ENCODE measurements around the gene CTNNBIP1. TPM values are rescaled to one million over a fixed set of nuclear protein-coding genes. Genes with fewer than 3 reads are reported as not detected.
"Not testable (repeated sequence)": the region's sequence is repeated elsewhere in the genome, so short reads cannot be mapped to it uniquely, and the experiment has no call there.

The CTNNBIP1 gene
- total RNA-seq, 1 experiment from 2014 or later = 17.1 TPM

- CTCF ChIA-PET = no interaction called here
- Mint-ChIP-seq H3K27me3 (ENCODE audit: insufficient read depth, unreplicated experiment) (no peaks in the 10 kb centered on the region), H3K4me3 (ENCODE audit: unreplicated experiment) (no peak overlapping the region), H3K27ac (ENCODE audit: unreplicated experiment) (no peak overlapping the region), H3K4me1 (ENCODE audit: low read depth, unreplicated experiment) (peaks cover 6% of the 10 kb centered on the region), H3K9me3 (ENCODE audit: unreplicated experiment) (no peaks in the 10 kb centered on the region), H3K36me3 (ENCODE audit: insufficient read depth, unreplicated experiment) (peaks cover 6% of the 10 kb centered on the region)
- Histone ChIP-seq H3K27me3 (replicated peaks; ENCODE audit: control insufficient read depth, insufficient read depth, low read length) (no peaks in the 10 kb centered on the region), H3K4me1 (peaks cover 7% of the 10 kb centered on the region; the same call in 1 of the 2 replicates), H3K4me3 (ENCODE audit: low read depth, low read length) (no peak overlapping the region), H3K36me3 (ENCODE audit: control insufficient read depth, insufficient read depth, low read length) (no peaks in the 10 kb centered on the region), H3K9me3 (no peaks in the 10 kb centered on the region)
- POLR2A ChIA-PET = no interaction called here
- TF ChIP-seq CTCF (IDR thresholded peaks at IDR 0.05; ENCODE audit: insufficient read depth in 1 of 2, low read depth in 1 of 2, low read length in 1 of 2, severe bottlenecking in 1 of 2, unreplicated experiment in 1 of 2) = no peak
- intact Hi-C loops (cut with micrococcal nuclease; ENCODE audit: unreplicated experiment) = no loop called here
- DNase-seq = no peak
- BruUV-seq (replicated peaks) = no TSS peak
These were observed 102.5 kb downstream of the CTNNBIP1 start for GRCh38 chr1:9807541-9807940.

GRCh38 chr1:9805972-9806371 is 104.1 kb downstream of the CTNNBIP1 start:
- H3K4me3 Mint-ChIP-seq (ENCODE audit: unreplicated experiment); H3K9me3 ChIP-seq; CTCF ChIA-PET; H3K9me3 Mint-ChIP-seq (ENCODE audit: unreplicated experiment); H3K4me1 Mint-ChIP-seq (ENCODE audit: low read depth, unreplicated experiment); H3K4me1 ChIP-seq; POLR2A ChIA-PET; H3K27ac Mint-ChIP-seq (ENCODE audit: unreplicated experiment); H3K4me3 ChIP-seq (ENCODE audit: low read depth, low read length); BruUV-seq (replicated peaks); H3K27me3 Mint-ChIP-seq (ENCODE audit: insufficient read depth, unreplicated experiment); intact Hi-C loops (cut with micrococcal nuclease; ENCODE audit: unreplicated experiment); H3K36me3 ChIP-seq (ENCODE audit: control insufficient read depth, insufficient read depth, low read length); H3K27me3 ChIP-seq (replicated peaks; ENCODE audit: control insufficient read depth, insufficient read depth, low read length); H3K36me3 Mint-ChIP-seq (ENCODE audit: insufficient read depth, unreplicated experiment); DNase-seq: not testable (repeated sequence)

- peaks cover 7% of the 10 kb centered on the region; the same call in 1 of the 2 replicates for H3K4me1 ChIP-seq
- intact Hi-C loops (cut with micrococcal nuclease; ENCODE audit: unreplicated experiment) = no loop called here
- ChIA-PET POLR2A (no interaction called here), CTCF (no interaction called here)
- H3K4me3 Mint-ChIP-seq (ENCODE audit: unreplicated experiment) = no peak overlapping the region
- TF ChIP-seq CTCF (IDR thresholded peaks at IDR 0.05; ENCODE audit: insufficient read depth in 1 of 2, low read depth in 1 of 2, low read length in 1 of 2, severe bottlenecking in 1 of 2, unreplicated experiment in 1 of 2) = no peak
- no peak overlapping the region for H3K27ac Mint-ChIP-seq (ENCODE audit: unreplicated experiment)
- no peaks in the 10 kb centered on the region for H3K4me1 Mint-ChIP-seq (ENCODE audit: low read depth, unreplicated experiment)
- H3K36me3 ChIP-seq (ENCODE audit: control insufficient read depth, insufficient read depth, low read length) = no peaks in the 10 kb centered on the region
- H3K9me3 Mint-ChIP-seq (ENCODE audit: unreplicated experiment) = no peaks in the 10 kb centered on the region
- H3K9me3 ChIP-seq = no peaks in the 10 kb centered on the region
- BruUV-seq (replicated peaks) = no TSS peak
- peaks cover 6% of the 10 kb centered on the region for H3K36me3 Mint-ChIP-seq (ENCODE audit: insufficient read depth, unreplicated experiment)
- no peaks in the 10 kb centered on the region for H3K27me3 ChIP-seq (replicated peaks; ENCODE audit: control insufficient read depth, insufficient read depth, low read length)
- no peak for DNase-seq
- H3K27me3 Mint-ChIP-seq (ENCODE audit: insufficient read depth, unreplicated experiment) = no peaks in the 10 kb centered on the region
- H3K4me3 ChIP-seq (ENCODE audit: low read depth, low read length) = no peak overlapping the region
These were observed 105.0 kb downstream of the CTNNBIP1 start for GRCh38 chr1:9805006-9805508.

- H3K36me3 ChIP-seq (ENCODE audit: control insufficient read depth, insufficient read depth, low read length); POLR2A ChIA-PET; H3K9me3 ChIP-seq; H3K36me3 Mint-ChIP-seq (ENCODE audit: insufficient read depth, unreplicated experiment); H3K4me3 ChIP-seq (ENCODE audit: low read depth, low read length); H3K27me3 Mint-ChIP-seq (ENCODE audit: insufficient read depth, unreplicated experiment); H3K4me3 Mint-ChIP-seq (ENCODE audit: unreplicated experiment); H3K9me3 Mint-ChIP-seq (ENCODE audit: unreplicated experiment); BruUV-seq (replicated peaks); H3K4me1 ChIP-seq; intact Hi-C loops (cut with micrococcal nuclease; ENCODE audit: unreplicated experiment); H3K4me1 Mint-ChIP-seq (ENCODE audit: low read depth, unreplicated experiment); DNase-seq; H3K27me3 ChIP-seq (replicated peaks; ENCODE audit: control insufficient read depth, insufficient read depth, low read length); H3K27ac Mint-ChIP-seq (ENCODE audit: unreplicated experiment): not testable (repeated sequence)
- CTCF ChIA-PET = interaction anchor here (0.6 kb wide), 1 partner anchor 18 kb away, joined by 3 read pairs; no protein-coding TSS in a partner anchor
These were observed 106.8 kb downstream of the CTNNBIP1 start for GRCh38 chr1:9803003-9803918.

All from Caco-2 (cell line).